Lower lobe of right lung (tissue), 2 donors: ENCODE data around the gene SUPT6H. TPM values are rescaled to one million over a fixed set of nuclear protein-coding genes. Genes with fewer than 3 reads are reported as not detected.
"Not testable (repeated sequence)": the region's sequence is repeated elsewhere in the genome, so short reads cannot be mapped to it uniquely, and the experiment has no call there.

Source experiments
- ATAC-seq, 2 donors: fragments of 200-7000 bp; cut with Tn5 transposase; one replicate each; pipeline ENCODE4 v1.9.1; 2020 to 2022; ENCODE audit warnings: mild to moderate bottlenecking in 2 of 2, moderate library complexity in 2 of 2
- DNase-seq: peaks from one replicate; pipeline ENCODE4 v3.0.0-alpha.2; 2020
- H3K27ac ChIP-seq: fragments of 200-600 bp; one replicate; pipeline ENCODE4 v1.8.0; 2022
- H3K27me3 ChIP-seq: fragments of 200-600 bp; one replicate; pipeline ENCODE4 v1.8.0; 2022; ENCODE audit warnings: low read depth
- H3K36me3 ChIP-seq: fragments of 200-600 bp; one replicate; pipeline ENCODE4 v1.8.0; 2022; ENCODE audit warnings: mild to moderate bottlenecking
- H3K4me1 ChIP-seq: fragments of 200-600 bp; one replicate; pipeline ENCODE4 v1.8.0; 2022
- H3K4me3 ChIP-seq: fragments of 200-600 bp; one replicate; pipeline ENCODE4 v1.8.0; 2022; ENCODE audit warnings: mild to moderate bottlenecking
- H3K9me3 ChIP-seq: fragments of 200-600 bp; one replicate; pipeline ENCODE4 v1.8.0; 2022
- CTCF ChIP-seq: fragments of 200-600 bp; IDR thresholded peaks from one replicate; pipeline ENCODE4 v1.8.0; 2022; ENCODE audit warnings: antibody characterized with exemption, mild to moderate bottlenecking
- intact Hi-C: fragments of 100-400 bp; cut with DNase I; formaldehyde crosslinking; loops from one replicate; pipeline ENCODE4 v1.11.0; 2022
- total RNA-seq: library from RNA; stranded (reverse); fragmentation: NEBNext Ultra II Directional; extraction: Animal tissue kit (Norgen Biotek cat#: 25700); gene quantifications from one replicate; pipeline ENCODE4 v1.2.1, GENCODE V29; 2021
- donor health status: DM: no; HTN: yes; CAD: no; lungs with severe emphysema.

Gene SUPT6H
- total RNA-seq, 1 donor from 2014 or later: 60.3 TPM

GRCh38 chr17:28723159-28723835 lies 61.3 kb downstream of the SUPT6H start:
- TF ChIP-seq CTCF: no peak
- no peak overlapping the region for H3K4me3 ChIP-seq
- H3K27ac ChIP-seq: peak overlapping the region; percentile 4
- no peaks in the 10 kb centered on the region for H3K9me3 ChIP-seq
- intact Hi-C loops: no loop called here
- peaks cover 79% of the 10 kb centered on the region for H3K4me1 ChIP-seq
- H3K36me3 ChIP-seq: peaks cover 39% of the 10 kb centered on the region
- ATAC-seq (no peak), DNase-seq (no peak)
- no peaks in the 10 kb centered on the region for H3K27me3 ChIP-seq

- ATAC-seq, DNase-seq, H3K27me3 ChIP-seq, intact Hi-C loops, H3K9me3 ChIP-seq: not testable (repeated sequence)
- Histone ChIP-seq H3K36me3 (peaks cover 39% of the 10 kb centered on the region), H3K27ac (peak overlapping the region; percentile 81), H3K4me3 (peak overlapping the region; percentile 85), H3K4me1 (peaks cover 74% of the 10 kb centered on the region)
These were observed 62.0 kb downstream of the SUPT6H start for GRCh38 chr17:28723836-28724499.

- H3K27me3 ChIP-seq: no peaks in the 10 kb centered on the region
- H3K4me3 ChIP-seq: peak overlapping the region; percentile 85
- H3K4me1 ChIP-seq: peaks cover 78% of the 10 kb centered on the region
- no peak for ATAC-seq
- peak overlapping the region; percentile 81 for H3K27ac ChIP-seq
- no peak for TF ChIP-seq CTCF
- intact Hi-C loops: no loop called here
- H3K9me3 ChIP-seq: no peaks in the 10 kb centered on the region
- H3K36me3 ChIP-seq: peaks cover 39% of the 10 kb centered on the region
- DNase-seq: no peak
These were observed 62.6 kb downstream of the SUPT6H start for GRCh38 chr17:28724500-28725165.

- Histone ChIP-seq H3K36me3 (peaks cover 39% of the 10 kb centered on the region), H3K27ac (peak overlapping the region; percentile 81), H3K27me3 (no peaks in the 10 kb centered on the region), H3K4me1 (peaks cover 79% of the 10 kb centered on the region), H3K4me3 (peak overlapping the region; percentile 85), H3K9me3 (no peaks in the 10 kb centered on the region)
- intact Hi-C loops: no loop called here
- DNase-seq: no peak
- no peak for ATAC-seq
- TF ChIP-seq CTCF: no peak
These were observed 63.2 kb downstream of the SUPT6H start for GRCh38 chr17:28725166-28725659.

GRCh38 chr17:28725660-28726225 lies 63.7 kb downstream of the SUPT6H start:
- peak; percentile 82 for DNase-seq
- TF ChIP-seq CTCF: no peak
- Histone ChIP-seq H3K27ac (peak overlapping the region; percentile 81), H3K4me3 (peak overlapping the region; percentile 85), H3K4me1 (peaks cover 74% of the 10 kb centered on the region), H3K27me3 (no peaks in the 10 kb centered on the region), H3K36me3 (peaks cover 39% of the 10 kb centered on the region), H3K9me3 (no peaks in the 10 kb centered on the region)
- intact Hi-C loops: no loop called here
- peak in 1 of 2 donors; percentile 0 for ATAC-seq
